HG03342 (cell line): ENCODE measurements around the gene PLSCR3.

Experiments used
- ATAC-seq: cut with Tn5 transposase; IDR thresholded peaks from one replicate; pipeline ENCODE4 v1.9.1; 2021; ENCODE audit warnings: mild to moderate bottlenecking, moderate library complexity; ENCODE audit not compliant: unreplicated experiment

Gene PLSCR3

DNA sequence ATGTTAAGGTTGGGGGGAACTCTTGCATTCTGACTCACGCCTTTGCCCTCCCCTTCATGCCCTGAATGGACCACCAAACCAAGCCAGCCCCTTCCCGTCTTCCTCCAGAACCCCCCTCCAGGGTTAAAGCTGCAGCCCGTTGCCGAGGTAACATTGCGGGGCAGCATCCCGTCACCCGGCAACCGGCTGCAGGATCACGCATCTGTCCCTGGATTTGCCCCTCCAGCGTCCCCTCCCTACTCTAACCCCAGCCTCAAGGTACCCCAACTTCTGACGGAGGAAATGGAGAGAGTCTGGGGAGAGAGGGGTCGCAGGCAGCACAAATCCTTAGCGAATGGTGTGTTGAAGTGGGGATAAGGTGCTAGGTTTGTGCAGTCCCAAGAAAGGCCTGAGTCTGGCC lies 12.8 kb upstream of the PLSCR3 start:
- no peak for ATAC-seq

DNA sequence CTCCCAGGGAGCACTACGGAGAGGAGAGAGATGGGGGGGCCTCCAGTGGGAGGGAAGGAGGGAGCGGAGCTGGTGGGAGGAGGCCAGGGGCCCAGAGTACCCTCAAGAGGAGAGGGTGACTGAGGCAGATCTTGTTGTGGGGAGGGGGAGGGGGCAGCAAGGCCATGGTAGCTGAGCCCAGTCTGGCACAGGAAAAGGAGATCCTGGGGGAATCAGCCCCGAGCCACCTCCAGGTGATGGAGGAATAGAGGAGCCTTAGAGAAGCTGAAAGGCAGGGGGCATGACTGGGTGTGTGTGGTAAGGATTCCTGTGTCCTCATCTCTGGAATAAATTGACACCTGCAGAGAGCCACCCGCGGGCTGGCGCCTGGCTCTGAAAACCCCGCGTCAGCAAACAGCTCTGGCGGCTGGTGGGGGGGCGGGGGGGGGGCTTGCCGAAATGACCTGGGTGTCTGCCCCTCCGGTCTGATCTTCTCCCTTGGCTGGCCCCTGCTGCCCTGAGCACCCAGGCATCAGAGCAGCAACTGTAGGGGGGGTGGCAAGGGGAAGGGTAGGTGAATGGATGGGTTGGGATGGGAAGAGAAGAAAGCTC lies 12.0 kb upstream of the PLSCR3 start:
- ATAC-seq, result no peak

DNA sequence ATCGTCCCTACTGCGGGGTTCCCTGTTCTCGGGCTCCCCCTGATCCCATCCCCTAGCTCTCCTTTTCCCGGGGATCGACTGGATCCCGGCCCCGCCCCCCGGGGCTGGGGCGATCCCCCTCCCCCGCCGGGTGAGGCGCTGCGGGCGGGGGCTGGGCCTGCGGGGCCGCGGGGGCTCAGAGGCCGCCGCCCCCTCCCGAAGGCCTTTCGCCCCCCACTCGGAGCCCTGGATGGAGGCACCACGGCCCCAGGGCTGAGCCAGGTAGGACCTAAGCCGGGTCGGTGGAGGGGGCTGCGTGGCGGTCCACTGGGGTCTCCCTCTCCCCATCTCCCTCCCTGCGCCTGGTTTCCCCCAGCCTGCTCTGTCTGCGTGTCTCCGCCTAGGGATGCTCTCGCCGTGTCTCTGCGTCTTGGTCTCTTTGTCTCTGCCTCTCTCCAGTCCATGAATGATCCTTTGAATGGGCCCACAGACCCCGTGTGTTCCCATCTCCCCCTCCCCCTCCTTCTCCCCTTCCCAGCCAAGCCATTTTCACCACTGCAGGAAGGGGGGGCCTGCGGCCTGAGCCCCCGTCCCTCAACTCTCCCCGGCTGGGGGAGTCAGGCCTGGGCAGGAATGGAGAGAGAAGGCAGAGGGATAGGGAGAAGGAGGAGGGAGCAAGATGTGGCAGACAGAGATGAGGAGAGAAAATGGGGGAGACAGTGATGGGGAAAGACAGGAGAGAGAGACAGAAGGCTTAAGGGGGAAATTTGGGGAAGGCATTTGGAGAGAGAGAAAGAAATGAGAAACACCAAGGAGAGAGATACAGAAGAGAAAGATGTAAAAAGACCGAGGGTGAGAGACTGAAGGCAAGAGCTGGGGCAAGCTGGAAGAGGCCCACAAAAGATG lies 11.3 kb upstream of the PLSCR3 start:
- ATAC-seq, result no peak

DNA sequence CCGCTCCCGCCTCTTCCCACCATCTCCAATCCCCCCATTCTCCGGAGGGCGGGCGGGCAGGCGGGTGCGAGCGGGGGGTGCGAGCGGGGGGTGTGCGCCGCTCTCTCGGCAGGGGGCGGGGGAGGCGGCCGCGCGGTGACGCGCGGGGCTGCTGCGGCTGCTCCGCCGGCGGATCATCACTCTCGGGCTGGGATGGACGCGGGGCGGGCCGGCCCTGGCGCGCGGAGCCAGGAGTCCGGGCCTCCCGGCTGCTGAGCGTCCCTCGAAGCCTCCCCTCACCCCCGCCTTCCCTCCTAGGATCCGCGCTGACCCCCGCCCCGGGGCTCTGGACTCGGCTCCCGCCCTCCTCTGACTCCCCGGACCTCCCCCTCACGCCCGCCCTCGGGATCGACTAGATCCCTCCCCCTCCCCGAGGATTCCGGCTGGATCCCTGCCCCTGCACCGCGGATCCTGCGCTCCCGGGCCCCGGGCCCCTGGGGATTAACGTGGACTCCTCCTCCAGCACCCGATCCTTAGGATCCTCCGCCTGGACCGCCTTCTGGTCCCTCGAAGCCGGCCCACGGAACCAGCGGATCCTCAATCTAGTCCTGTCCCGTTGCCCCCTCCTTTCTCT lies 10.5 kb upstream of the PLSCR3 start:
- ATAC-seq, result peak; percentile 15

DNA sequence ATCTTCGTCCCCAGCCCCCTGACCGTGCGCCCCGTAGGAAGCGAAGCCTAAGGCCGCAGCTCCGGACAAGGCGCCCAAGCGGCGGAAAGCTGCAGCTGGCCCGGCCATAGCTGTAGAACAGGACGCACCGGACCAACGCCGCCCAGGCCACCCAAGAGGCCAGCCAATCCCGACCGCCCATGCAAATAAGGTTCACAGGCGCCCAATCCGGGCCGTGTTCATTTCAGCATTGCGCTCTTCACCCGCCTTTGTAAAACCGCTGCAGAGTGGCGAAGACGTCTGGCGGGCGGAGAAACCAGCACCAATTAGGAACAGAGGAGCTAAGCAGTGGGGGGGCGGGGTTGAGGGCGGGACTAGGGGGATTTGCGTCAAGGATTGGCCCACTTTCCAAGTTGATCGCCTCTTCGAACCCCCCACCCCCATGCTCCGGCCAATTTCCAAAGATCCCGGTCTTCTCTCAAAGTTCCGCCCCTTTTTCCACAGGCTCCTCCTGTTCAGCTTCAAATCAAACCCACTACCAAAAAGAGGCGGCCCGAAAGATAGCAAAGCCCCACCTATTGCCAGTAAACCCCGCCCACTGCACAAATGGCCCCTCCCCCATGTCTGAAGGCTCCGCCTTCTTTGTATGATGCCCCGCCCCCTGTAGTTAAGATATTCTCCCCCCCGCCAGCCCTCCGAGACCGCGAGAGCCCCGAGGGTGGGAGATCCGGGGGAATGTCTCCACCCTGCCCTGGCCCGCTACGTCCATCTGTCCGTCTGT lies 9.8 kb upstream of the PLSCR3 start, which contains the start of gene TMEM256:
Gene TMEM256 (minus strand): TSS at position 121 of the 760 bp plus-strand sequence. CDS start 13 bp downstream, at position 108.
- peak; percentile 88 for ATAC-seq

DNA sequence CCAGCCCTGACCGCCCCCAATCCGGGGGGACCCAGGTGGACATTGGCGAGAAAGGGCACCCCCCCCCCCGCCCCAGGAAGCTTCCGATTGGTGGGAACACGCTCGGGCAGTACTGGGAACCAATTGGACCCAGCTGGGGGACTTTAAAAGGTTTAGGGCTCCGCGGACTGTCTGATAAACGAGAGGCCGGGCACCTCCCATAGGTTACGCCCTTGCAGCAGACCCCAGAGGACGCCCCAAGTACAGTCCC lies 9.3 kb upstream of the PLSCR3 start:
- ATAC-seq, result no peak

DNA sequence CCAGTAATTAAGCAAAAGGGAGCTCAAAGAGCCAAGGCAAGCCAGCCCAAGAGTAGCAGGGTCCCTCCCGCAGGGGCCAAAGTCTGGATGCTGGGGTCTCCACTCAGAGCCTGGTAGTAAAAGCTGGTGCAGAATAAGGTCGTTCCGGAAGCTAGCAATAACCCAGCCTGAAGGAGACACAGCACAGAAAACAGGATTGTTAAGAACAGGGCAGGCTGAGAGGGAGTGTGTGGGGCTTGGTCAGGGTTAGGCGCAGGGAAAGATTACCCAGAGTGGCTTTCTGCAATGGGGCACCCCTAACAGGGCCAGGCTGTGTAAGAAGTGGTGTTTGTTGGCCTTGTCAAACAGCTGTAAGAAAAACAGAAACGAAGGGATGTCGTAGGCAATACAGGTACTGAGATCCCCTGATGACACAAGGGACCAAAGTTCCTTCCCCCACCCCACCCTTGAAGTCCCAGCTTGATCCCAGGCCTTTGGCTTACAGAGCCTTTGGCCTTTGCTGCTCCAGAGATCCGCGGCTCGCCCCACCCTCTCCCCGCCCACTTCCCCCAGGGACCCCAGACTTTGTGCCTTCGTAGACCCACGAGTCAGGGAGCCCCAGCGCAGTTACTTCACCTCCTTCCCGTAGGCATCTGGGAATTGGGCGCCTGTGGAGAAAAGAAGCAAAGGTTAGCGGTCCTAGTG lies 8.9 kb upstream of the PLSCR3 start:
- ATAC-seq, result no peak

DNA sequence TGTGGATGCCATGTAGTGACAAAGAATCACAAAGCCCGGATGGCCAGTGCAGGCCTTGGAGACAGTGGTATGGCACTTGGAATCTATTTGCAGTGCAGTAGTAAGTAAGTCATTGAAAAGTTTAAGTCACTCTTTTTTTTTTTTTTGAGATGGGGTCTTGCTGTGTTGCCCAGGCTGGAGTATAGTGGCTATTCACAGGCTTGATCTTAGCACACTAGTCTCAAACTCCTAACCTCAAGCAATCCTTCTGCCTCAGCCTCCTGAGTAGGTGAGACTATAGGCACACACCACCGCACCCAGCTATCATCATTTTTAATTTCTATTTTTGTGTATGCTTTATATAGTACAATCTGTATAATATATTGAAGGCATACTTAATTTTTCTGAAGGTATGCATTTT lies 4.3 kb upstream of the PLSCR3 start:
- ATAC-seq, result no peak

DNA sequence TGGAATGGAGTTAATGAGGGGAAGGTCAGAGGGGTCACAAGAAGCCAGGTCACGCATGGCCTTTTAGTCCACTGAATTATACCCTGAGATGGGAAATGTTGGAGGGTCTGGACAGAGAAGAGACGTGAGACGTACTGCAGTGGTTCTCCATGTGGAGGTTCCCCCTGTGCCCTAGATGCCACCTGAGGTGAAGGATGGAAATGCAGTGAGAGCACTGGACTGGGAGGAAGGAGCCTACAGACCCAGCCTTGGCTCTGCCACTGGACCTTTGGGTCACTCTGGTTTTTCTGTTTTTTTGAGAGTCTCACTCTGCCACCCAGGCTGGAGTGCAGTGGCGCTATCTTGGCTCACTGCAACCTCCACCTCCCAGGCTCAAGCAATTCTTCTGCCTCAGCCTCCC lies 1.8 kb upstream of the PLSCR3 start:
- ATAC-seq, result no peak

DNA sequence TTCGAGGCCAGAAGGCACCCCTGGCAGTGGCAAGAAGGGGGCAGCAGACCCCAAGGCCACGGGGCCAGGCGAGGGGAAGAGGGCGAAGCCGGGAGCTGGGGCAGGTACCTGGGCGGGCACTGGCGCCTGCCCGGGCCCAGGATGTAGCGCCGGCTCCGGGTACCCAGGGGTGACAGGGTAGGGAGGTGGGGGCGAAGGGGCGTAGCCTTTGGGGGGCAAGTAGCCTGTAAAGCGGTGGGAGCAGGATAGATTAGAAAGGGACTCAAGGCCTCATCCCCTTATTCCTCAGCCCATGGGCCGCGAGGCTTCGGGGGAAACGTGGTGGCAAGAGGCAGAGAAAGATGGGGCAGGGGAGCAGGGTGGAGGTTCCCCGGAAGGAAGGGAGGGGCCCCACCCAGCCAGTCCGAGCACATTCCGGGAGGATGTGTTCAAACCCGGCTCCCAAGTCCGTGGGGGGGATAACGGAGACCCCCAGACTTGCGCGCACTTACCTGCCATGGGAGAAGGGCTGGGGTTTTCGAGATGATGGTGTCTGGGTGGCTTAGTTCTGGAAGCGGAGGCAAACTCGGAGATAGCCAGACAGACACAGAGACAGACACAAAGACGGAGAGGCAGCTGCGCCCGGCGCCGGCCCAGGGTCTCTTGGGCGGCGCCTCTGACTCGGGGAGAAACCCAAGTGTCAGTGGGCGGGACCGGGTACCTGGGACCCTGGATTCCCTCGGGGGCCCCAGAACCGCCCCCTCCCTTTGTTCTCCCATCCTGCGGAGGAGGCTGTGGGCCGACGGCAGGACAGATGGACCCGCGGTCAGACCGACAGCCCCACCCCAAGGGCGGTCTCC lies 493 bp downstream of the PLSCR3 start:
- ATAC-seq, result peak; percentile 39

DNA sequence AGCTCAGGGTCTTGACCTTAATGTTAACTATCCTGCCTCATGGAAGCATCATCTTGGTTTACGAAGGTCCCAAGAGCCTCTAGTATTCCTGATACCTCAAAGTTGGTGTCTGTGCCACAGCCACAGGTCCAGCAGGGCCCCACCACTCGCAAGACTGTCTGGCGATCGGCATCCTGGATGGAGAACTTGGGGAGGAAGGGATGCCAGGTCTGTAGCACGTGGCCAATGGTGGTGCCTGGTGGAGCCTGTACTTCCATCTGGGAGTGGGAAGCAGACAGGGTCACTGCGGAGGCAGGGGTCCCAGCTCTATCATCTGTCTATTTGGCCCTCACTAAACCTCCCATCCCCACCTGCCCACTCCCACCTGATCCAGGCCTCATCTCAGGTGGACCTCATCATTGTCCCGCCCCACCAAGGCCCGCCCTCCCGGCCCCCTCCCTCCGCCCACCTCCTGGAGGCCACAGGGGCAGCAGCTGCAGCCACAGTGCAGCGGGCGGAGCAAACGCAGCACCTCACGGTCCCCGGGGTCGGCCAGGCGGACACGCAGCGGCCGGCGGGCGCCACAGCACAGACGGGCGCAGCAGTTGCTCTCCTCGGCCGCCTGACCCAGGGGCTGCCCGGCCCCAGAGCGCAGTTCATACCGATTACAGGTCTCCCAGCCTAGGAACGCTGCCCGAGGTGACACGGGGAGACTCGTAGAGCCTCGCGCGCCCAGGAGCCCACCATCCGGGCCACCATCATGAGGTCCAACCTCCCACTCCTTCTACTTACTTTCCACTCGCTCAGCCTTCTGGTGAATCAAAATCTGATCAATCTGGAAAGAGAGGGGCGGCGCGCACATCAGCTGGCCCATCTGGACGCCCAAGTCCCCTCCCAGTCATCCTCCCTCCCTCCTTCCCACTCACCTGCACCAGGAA lies 1.4 kb downstream of the PLSCR3 start:
- no peak for ATAC-seq

DNA sequence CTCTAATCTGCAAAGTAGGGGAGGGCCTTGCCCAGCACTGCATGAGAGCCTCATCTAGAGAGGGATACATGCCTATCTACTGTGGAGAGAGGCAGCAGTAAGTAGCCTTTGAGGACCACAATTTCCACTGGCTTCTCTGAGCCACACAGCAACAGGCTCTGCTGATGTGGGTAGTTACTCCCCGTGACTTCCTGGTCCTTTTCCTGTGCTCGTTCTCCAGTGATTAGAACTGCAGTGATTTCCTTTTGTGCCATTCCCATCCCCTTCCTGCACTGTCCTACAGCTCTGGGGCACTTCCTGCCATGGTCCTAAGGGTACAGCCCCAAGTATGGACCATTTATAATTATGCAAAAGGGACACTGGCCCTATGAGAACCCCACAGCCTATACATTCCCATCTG lies 3.0 kb downstream of the PLSCR3 start:
- no peak for ATAC-seq

DNA sequence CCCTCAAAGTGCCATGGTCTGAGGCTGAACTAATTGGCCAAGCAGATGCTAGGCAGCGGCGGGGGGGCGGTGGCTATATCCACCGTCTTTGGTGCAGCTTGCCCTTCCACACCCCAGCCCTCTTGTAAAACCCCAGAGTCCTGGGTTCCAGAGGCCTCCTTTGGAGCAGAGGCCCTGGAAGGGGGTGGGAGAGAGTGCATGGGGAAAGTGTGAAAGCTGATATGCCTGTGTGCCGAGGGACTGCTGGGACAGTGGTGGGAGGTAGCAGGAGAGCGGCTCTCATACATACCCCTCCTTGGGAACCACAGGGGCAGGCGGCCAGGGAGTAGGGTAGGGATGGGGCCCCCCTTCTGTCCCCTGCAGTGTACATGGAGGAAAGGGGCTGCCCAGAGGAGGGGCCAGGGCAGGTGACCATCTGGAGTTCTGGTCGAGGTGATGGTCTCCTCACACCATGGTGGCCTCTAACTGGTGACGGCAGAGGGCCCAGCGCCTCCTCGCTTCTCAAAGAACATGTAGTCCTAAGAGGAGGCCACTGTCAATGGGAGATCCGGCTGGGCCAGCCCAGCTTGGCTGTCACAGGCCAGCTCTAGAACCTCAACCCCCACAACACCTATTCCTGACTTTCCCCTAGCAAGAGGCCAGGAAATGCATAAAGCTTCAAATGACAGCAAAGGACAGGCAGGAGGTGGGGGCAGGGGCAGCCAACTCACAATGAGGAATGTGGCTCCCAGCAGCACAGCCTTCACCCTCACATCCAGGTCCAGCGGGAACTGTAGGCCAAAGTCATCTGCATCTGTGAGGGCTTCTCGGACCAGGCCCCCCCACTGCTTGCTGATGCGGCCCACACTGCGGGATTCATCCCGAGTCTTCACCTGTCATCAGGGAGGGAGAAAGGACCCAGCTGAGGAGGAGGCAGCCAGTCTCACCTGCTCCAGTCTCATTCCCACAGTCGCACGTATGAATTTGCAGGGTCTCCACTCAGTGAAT lies 4.1 kb downstream of the PLSCR3 start:
- ATAC-seq, result no peak

DNA sequence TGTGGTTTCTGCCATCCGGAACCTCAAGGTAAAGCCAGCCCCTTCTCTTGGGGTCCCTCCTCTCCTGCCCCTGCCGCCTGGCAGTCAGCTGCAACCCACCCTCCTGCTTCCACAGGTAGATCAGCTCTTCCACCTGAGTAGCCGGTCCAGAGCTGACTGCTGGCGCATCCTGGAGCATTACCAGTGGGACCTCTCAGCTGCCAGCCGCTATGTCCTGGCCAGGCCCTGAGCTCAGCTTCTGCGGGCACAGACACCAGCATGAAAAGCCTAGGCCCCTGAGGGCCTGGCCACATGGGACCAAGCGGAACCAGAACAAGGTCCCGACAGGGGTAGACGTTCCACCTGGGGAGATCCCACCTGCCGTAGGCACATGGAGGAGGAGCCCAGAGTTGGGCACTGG lies 5.5 kb downstream of the PLSCR3 start:
- no peak for ATAC-seq

DNA sequence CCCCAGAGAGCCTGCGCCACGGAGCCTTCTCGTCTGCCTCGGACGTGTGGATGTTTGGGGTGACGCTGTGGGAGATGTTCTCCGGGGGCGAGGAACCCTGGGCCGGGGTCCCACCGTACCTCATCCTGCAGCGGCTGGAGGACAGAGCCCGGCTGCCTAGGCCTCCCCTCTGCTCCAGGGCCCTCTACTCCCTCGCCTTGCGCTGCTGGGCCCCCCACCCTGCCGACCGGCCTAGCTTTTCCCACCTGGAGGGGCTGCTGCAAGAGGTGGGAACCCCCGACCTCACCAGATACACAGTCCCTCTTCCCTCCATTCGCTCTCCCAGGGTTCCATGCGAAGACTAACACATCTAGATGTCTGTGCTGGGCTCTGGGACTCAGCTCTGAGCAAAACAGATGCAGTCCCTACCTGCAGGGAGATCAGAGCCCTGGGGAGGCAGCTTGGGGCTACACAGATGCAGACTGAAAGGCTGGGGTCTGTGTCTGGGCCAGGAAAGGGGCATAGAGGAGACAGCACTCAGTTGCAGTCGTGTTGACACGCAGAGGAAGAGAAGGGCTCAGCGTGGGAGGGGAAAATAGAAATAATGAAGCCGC lies 9.7 kb downstream of the PLSCR3 start:
- no peak for ATAC-seq

DNA sequence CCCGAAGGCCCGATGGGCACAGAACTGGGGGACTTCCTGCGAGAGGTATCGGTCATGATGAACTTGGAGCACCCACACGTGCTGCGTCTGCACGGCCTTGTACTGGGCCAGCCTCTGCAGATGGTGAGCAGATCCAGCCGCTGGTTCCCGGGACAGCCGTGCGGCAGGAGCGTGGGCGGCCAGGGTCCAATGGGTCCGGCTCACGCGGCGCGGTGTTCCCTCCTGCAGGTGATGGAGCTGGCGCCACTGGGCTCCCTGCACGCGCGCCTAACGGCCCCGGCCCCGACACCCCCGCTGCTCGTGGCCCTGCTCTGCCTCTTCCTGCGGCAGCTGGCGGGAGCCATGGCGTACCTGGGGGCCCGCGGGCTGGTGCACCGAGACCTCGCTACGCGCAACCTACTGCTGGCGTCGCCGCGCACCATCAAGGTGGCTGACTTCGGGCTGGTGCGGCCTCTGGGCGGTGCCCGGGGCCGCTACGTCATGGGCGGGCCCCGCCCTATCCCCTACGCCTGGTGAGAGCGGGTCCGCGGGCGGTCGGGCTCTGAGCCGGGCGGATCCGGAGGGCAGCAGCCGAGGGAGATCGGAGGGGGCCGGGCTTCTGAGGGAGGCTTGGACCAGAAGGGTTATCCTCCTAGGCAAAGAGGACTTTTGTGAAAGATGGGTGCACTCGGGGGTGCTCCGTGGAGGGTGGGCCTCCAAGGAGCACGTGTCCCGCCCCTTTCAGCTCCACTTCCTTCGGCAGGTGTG lies 10.4 kb downstream of the PLSCR3 start:
- ATAC-seq, result no peak

DNA sequence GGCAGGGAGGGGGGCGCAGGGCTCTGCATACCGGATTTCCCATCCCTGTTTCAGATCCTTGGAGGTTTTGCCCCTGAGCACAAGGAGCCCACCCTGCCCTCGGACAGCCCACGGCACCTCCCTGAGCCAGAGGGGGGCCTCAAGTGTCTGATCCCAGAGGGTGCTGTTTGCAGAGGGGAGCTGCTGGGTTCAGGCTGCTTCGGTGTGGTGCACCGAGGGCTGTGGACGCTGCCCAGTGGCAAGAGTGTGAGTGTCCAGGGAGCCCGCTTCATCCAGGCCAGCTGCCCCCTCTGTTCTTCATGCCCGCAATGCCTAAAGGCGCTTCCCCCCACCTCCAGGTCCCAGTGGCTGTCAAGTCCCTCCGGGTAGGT lies 11.0 kb downstream of the PLSCR3 start:
- ATAC-seq, result no peak
